Transverse colon (tissue), 3 donors: ENCODE data around the gene SLC37A3.

Source experiments
- CTCF ChIP-seq, 5 experiments: fragments of 200-600 bp in 3 of 5; fragments of 450-650 bp in 2 of 5; sonication (generic) in 3 of 5; IDR thresholded peaks; 1 replicate in 2 of 5; 2 replicates in 3 of 5; pipeline ENCODE4 v1.5.1; 2016 to 2017; ENCODE audit warnings: antibody characterized with exemption in 5 of 5, inconsistent platforms in 3 of 5, mild to moderate bottlenecking in 2 of 5, moderate library complexity in 1 of 5
- EP300 ChIP-seq: sonication (generic); formaldehyde crosslinking; IDR thresholded peaks from one replicate; pipeline ENCODE4 v1.6.1; 2017; ENCODE audit warnings: antibody characterized with exemption, low read depth
- POLR2A ChIP-seq: fragments of 450-650 bp; IDR thresholded peaks from one replicate; pipeline ENCODE4 v1.6.1; 2016; ENCODE audit warnings: antibody characterized with exemption, mild to moderate bottlenecking, moderate library complexity

DNA sequence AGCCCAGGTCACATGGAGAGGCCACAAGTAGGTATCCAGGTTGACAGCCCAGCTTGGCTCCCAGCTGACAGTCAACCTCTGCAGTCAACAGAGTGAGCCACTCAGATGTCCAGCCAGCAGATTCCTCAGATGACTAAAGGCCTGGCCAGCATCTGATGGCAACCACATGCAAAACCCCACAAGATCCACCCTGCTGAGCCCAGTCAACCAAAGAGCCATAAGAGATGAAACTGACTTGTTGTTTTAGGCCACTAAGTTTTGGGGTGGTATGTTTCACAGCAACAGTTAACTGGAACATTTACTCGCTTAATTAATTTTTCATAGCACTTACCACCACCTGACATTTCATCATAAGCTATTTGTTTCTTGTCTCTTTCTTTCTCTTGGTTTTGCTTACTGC lies 114.3 kb downstream of the SLC37A3 start:
- no peak for TF ChIP-seq CTCF (IDR thresholded peaks at IDR 0.05)
- no peak for TF ChIP-seq POLR2A
- TF ChIP-seq EP300 = no peak
